GM18868 (cell line): ENCODE measurements around the gene ARHGEF12.
"Not testable (repeated sequence)": the region's sequence is repeated elsewhere in the genome, so short reads cannot be mapped to it uniquely, and the experiment has no call there.

Experiments
- ATAC-seq: cut with Tn5 transposase; IDR thresholded peaks from one replicate; pipeline ENCODE4 v1.9.1; 2021; ENCODE audit warnings: mild to moderate bottlenecking, moderate library complexity; ENCODE audit not compliant: unreplicated experiment

Gene ARHGEF12

DNA sequence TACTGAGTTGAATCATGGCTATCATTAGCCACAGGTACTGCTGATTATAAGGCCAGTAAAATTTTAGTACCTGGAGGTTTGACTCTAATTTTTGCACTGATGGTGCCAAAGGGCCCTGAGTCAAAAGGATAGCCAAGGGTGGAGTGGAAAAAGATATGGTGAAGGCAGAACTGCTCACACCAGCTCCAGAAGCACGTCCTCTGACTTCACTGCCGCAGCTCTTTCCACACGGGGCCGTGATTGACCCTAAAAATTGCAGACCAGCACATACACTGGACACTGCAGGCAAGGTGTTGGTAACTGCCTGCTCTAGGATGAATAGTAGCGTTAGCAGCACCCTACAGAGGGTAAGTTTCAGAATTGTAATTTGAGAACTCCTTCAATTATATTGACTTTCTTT, 149.9 kb downstream of the ARHGEF12 start:
- ATAC-seq = no peak

DNA sequence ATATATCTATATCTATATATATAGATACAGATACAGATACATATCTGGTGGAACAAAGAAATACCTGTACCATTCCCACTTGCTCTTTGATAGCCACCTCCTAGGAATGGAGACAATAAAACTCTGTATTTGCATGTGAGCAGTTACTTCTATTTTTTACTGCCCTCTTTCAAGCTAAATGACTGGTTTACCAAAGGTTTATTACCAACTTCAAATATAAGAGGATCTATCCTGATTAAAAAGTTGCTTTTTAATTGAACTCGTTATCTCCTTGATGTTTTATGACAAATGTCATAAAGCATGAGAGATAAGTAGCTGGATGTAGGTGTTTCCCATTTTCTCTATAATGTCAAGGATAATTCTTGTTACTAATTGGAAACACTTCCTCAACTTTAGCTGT, 153.6 kb downstream of the ARHGEF12 start:
- ATAC-seq = no peak

GRCh38 chr11:120492486-120492885, 156.3 kb downstream of the ARHGEF12 start:
- ATAC-seq = no peak

DNA sequence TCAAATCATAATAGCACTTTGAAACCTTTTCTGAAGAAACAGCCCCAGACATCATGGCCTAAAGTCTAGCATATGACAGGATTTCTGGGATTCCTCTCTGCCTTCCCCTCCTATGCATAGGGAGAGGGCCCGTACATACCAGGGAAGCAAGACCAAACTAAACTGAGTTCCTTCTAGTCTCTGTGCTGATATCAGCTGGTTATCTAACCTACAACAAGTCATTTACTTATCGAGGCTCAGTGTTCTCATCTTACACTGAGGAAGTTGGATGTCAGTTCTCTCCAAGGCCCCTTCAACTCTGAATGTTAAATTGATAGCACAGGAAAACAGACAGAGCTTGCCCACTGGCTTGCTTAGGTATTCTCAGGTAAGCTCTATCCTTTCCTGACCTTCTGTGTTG, 158.4 kb downstream of the ARHGEF12 start:
- no peak for ATAC-seq

GRCh38 chr11:120499088-120499487, 162.9 kb downstream of the ARHGEF12 start:
- ATAC-seq = no peak

- no peak for ATAC-seq
Measured at GRCh38 chr11:120499859-120500258, 163.6 kb downstream of the ARHGEF12 start.

DNA sequence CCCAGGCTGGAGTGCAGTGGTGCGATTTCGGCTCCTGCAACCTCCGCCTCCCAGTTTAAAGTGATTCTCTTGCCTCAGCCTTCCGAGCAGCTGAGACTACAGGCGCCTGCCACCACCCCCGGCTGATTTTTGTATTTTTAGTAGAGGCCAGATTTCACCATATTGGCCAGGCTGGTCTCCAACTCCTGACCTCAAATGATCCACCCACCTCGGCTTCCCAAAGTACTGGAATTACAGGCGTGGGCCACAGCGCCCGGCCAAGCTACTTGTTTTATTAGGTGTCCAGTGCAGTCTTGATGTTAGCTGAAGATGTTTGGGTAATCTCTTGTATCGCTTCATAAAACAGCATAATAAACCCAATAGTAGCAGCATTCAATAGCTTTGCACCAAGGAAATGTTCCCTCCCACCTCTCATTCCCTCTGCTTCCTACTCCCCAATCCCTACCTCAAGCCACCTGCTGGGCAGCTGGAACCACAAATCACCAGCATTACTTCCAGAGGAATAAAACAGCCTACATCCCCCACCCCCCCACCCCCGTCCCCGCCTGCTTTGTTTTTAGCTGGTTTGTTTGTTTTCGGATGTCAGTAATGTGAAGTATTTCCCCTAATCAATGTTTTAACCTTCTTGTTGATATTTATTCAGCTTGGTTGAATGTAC, 164.3 kb downstream of the ARHGEF12 start:
- no peak for ATAC-seq

DNA sequence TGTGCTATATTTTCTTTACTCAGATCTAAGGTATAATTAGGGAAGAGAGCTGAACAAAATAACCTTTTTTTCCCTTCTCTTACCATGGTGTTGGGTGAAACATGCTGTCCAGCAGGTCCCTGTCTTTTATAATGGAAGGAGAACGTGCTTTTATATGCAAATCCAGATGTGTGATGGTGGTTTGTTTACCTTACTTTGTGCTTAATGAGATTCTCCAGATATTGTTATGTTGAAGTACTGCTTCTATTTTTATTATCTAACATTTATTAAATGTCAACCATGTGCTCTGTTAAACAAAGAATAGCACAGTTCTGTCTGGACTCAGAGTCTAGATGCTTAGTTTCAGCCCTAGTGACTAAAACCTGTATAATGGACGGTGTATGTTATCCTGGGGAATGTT, 165.2 kb downstream of the ARHGEF12 start:
- ATAC-seq = no peak

- ATAC-seq = no peak
Measured at GRCh38 chr11:120501976-120502755, 166.0 kb downstream of the ARHGEF12 start.

GRCh38 chr11:120503529-120503928, 167.3 kb downstream of the ARHGEF12 start:
- not testable (repeated sequence) for ATAC-seq

DNA sequence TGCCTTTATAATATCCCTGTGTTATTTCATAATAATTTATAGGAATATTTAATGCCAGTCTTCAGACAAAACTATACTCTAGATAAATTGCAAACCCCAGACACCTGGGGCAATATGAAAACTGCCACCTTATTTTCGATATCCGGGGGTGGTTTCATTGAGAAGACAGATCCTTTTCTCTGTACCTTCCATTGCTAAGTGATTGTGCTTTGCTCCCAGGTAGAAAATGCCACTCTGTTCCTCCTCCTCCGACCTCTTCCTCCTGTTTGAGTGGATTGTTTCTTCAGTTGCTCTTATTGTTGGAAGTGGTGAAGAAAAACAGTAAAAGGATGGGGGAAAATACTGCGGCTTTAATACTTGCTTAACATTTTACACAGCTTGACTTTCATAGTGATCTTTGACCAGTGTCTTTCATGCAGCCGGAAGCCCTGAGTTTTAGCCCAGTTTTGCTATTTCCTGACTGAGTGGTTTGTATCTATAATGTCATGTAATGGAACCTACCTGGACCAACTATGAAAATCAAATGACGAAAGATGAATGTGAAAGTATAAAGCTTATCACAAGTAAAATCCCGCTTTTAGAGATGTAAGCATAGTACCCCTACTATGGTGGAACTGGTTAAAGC, 169.7 kb downstream of the ARHGEF12 start:
- ATAC-seq = no peak

DNA sequence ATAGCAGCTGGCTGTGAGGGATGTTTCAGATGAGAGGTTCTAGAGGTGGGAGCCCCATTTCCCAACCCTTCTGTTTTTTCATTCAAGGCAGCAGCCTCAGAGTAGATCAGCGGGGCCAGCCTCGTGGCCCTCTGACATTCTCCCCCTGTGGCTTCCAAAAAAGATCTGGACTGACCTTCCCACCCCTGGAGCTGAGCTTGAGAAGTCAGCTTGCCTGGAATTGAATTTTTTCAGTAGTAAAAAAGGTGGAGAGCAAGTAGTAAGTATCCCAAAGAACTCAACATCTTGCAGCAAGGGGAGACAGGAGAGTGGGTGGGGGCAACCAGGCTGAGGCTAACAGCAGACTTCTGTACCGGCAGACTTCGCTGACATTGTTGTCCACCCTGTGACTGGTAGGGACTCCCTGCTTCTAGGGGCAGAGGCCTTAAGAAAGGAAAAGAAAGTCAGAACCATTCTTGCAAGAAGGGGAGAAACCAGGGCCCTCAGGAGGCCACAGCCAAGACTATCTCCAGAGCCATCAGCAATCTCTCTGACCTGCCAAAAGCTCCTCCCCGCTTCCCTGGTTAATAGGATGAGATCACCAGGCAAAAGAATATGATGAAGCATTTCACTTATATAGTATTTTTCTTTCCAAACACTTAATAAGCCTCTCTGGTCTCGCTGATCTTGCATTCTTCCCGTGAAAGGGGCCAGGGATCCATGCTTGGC, 173.3 kb downstream of the ARHGEF12 start:
- ATAC-seq = no peak

DNA sequence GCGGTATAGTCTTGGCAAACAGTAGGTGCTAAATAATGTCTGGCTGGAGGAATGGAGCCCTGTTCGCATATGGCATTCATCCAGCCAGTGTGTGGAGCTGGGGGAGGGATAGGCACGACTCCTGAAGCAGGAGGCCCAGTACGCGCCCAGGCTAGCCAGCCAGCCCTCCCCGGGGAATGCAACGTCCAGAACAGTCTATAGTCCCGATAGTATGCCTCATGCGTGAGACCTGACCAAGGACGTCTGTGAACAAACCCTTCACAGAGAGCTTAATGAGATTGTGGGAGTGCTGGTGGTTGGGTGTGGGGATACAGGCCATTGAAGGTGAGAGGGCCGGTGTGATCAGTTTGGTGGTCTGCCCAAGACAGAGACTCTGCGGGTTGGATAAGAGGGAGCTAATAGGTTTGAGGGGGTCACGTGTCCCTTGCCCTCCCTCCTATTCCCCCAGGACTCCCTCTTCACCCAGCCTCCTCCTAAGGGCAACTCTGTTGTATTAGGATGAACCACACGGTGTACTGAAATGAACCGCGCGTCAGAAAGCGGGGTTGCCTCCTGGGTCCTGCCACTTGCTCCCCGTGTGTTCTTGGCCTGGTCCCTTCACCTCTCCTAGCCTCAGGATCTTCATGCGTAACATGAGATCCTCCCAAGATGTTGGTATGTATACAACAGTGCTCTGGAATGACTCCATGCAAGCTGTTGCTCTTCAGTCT, 174.3 kb downstream of the ARHGEF12 start:
- no peak for ATAC-seq

DNA sequence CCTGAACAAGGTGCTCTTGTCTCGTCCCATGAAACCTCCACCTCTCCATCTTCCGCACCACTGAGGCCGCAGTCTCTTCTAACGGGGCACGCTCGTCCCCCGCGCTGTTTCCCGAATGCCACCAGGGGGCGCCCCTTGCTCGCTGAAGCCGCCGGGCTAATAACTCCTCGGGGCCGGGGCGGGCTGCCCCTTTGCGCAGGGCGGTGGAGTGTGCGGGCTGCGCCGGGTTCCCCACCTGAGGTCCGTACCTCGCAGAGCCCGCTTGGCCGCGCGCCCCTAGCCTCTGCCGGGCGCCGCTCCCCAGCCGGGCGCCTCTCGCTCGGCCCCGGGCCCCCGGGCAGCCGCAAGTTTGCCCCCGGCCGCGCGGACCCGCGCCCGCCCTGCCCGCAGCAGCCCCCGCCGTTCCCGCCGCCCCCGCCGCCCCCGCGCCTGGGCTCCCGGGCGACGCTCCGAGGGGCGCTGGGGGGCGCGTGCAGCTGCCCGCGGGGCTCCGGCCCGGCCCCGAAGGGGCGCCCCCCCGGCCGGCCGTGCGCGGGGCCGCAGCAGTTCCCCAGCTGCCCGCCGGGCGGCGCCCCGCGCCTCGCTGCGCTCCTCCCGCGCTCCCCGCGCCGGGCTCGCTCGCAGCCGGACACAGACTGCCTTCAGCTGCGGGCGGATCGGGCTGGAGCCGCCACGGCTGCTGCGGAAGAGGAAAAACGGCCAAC, 175.1 kb downstream of the ARHGEF12 start, which contains the start of gene GRIK4:
Gene GRIK4 (plus strand): TSS at position 633 of the 704 bp plus-strand sequence. CDS start 148,571 bp downstream, outside the sequence.
- peak; percentile 83 for ATAC-seq

DNA sequence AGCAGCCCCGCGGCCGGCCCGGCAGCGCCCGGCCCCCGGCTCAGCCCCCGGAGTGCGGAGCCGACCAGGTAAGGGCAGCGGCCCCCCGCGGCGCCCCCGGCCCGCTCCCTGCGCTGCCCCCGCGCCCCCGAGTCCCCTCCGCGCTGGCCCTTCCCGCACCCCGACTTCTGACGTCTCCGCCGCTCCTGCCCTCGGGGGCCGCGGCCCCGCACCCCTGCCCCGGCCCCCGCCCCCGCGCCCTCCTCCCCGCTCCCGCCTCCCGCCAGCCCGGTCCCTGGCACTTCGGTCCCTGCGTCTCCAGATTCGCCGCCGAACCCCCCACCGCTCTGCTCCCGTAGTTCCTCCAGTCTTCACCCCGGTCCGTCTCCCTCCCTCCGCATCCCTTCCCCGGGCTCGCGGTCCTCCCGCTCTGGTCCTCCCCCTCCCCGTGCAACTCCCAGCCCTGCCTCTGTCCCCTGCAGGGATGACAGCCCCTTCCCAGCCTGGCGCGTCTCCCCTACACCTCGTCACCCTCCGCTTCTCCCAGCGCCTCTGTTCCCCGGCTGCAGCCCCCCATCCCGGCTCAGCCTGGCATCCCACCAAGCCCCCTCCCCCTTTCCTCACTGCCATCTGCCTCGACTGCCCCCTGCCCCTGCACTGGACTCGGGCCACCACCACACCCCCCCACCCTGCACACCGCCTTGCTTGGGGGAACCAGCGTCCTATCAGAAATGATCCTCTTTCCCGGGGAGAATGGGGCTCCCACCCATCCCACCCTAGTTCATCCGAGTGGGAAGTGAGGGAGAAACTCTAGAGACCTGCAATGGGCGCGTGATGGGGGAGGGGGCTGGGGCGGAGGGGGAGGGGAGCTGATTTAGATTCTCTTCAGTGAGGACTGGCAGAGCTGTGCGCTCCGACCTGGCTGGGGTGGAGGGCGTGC, 175.9 kb downstream of the ARHGEF12 start:
- no peak for ATAC-seq

GRCh38 chr11:120512739-120513435, 176.7 kb downstream of the ARHGEF12 start:
- ATAC-seq = no peak

GRCh38 chr11:120513436-120514315, 177.5 kb downstream of the ARHGEF12 start:
- ATAC-seq = no peak
